Measurements from ENCODE around the gene LAMC2.

- no peak for TF ChIP-seq POLR2A (IDR thresholded peaks at IDR 0.05)
- TF ChIP-seq, protein P1, sequence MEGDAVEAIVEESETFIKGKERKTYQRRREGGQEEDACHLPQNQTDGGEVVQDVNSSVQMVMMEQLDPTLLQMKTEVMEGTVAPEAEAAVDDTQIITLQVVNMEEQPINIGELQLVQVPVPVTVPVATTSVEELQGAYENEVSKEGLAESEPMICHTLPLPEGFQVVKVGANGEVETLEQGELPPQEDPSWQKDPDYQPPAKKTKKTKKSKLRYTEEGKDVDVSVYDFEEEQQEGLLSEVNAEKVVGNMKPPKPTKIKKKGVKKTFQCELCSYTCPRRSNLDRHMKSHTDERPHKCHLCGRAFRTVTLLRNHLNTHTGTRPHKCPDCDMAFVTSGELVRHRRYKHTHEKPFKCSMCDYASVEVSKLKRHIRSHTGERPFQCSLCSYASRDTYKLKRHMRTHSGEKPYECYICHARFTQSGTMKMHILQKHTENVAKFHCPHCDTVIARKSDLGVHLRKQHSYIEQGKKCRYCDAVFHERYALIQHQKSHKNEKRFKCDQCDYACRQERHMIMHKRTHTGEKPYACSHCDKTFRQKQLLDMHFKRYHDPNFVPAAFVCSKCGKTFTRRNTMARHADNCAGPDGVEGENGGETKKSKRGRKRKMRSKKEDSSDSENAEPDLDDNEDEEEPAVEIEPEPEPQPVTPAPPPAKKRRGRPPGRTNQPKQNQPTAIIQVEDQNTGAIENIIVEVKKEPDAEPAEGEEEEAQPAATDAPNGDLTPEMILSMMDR (IDR thresholded peaks at IDR 0.05): no peak
These were observed 76.7 kb downstream of the LAMC2 start for GRCh38 chr1:183262628-183263200.
